ENCODE results near the gene GFOD2. TPM values are rescaled to one million over a fixed set of nuclear protein-coding genes. Genes with fewer than 3 reads are reported as not detected.

GFOD2 gene
- total and polyA plus RNA-seq, 2 of the 13 experiments (the other 11 are each of a cell fraction or from before 2014, with no cell fraction given) = 11.1 to 17.2 TPM

- TF ChIP-seq ZFP36 (IDR thresholded peaks at IDR 0.05; ENCODE audit: borderline replicate concordance, low read depth, low read length, partially characterized antibody) = no peak
- no peak for TF ChIP-seq RARG (CRISPR knock-in tag; IDR thresholded peaks at IDR 0.05; ENCODE audit: low read depth)
- no peak; the same call in 1 of the 2 replicates for TF ChIP-seq GLI4 (CRISPR knock-in tag; IDR thresholded peaks at IDR 0.05; ENCODE audit: borderline replicate concordance)
- TF ChIP-seq ARNT2 (CRISPR knock-in tag; IDR thresholded peaks at IDR 0.05; ENCODE audit: low read depth) = peak; percentile 35; the same call in 1 of the 2 replicates
- TF ChIP-seq ZNF317 (CRISPR knock-in tag; IDR thresholded peaks at IDR 0.05) = peak; percentile 64; the same call in 1 of the 2 replicates
- TF ChIP-seq TAF15 (IDR thresholded peaks at IDR 0.05; ENCODE audit: low read depth, low read length, poor library complexity, severe bottlenecking) = no peak
- peak; percentile 45 for TF ChIP-seq ZEB1 (IDR thresholded peaks at IDR 0.05; ENCODE audit: insufficient replicate concordance, low read depth)
- peak; percentile 63 for TF ChIP-seq MEIS2 (CRISPR knock-in tag; IDR thresholded peaks at IDR 0.05)
- peak; percentile 85 for TF ChIP-seq TAF1 (CRISPR knock-in tag; IDR thresholded peaks at IDR 0.05)
- TF ChIP-seq IKZF5 (CRISPR knock-in tag; IDR thresholded peaks at IDR 0.05) = no peak; the same call in 1 of the 2 replicates
- TF ChIP-seq ZNF605 (CRISPR knock-in tag; IDR thresholded peaks at IDR 0.05) = peak; percentile 74
- no peak; the same call in 1 of the 2 replicates for TF ChIP-seq NFYB (CRISPR knock-in tag; IDR thresholded peaks at IDR 0.05)
- TF ChIP-seq, protein P1, sequence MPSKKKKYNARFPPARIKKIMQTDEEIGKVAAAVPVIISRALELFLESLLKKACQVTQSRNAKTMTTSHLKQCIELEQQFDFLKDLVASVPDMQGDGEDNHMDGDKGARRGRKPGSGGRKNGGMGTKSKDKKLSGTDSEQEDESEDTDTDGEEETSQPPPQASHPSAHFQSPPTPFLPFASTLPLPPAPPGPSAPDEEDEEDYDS (CRISPR knock-in tag; IDR thresholded peaks at IDR 0.05) = peak; percentile 86
- peak; percentile 87 for TF ChIP-seq POLR2AphosphoS5 (IDR thresholded peaks at IDR 0.05; ENCODE audit: low read depth, low read length)
- TF ChIP-seq ZNF138 (CRISPR knock-in tag; IDR thresholded peaks at IDR 0.05; ENCODE audit: low read depth) = peak; percentile 73; the same call in 1 of the 2 replicates
- 0 out of 2 replicates have a peak, but pooled peaks have one; percentile 18 for TF ChIP-seq ZNF550 (CRISPR knock-in tag; IDR thresholded peaks at IDR 0.05; ENCODE audit: borderline replicate concordance)
- TF ChIP-seq KDM5B (CRISPR knock-in tag; IDR thresholded peaks at IDR 0.05; ENCODE audit: borderline replicate concordance) = peak; percentile 58; the same call in 1 of the 2 replicates
- peak; percentile 79; the same call in 1 of the 2 replicates for TF ChIP-seq NFIB (CRISPR knock-in tag; IDR thresholded peaks at IDR 0.05; ENCODE audit: borderline replicate concordance)
- 0 out of 2 replicates have a peak, but pooled peaks have one; percentile 73 for TF ChIP-seq BRF2 (CRISPR knock-in tag; IDR thresholded peaks at IDR 0.05)
- peak; percentile 64; the same call in 1 of the 2 replicates for TF ChIP-seq ZNF160 (CRISPR knock-in tag; IDR thresholded peaks at IDR 0.05)
- no peak; the same call in 1 of the 2 replicates for TF ChIP-seq BATF2 (CRISPR knock-in tag; IDR thresholded peaks at IDR 0.05)
Observed at GRCh38 chr16:67659675-67660563, 59.2 kb downstream of the GFOD2 start, which contains the start of gene ACD (continued).
